Thyroid gland (tissue), 4 donors: Measurements from ENCODE around the gene SCAPER. TPM values are rescaled to one million over a fixed set of nuclear protein-coding genes. Genes with fewer than 3 reads are reported as not detected.

ENCODE experiments used
- DNase-seq, 2 donors: peaks; one replicate each; pipeline ENCODE4 v3.0.0-alpha.2; 2019
- H3K27ac ChIP-seq, 3 donors: fragments of 200-600 bp; sonication (generic); 1 replicate in 2 of 3; 2 replicates in 1 of 3; pipeline ENCODE4 v1.5.1; 2016 to 2019; ENCODE audit warnings: mild to moderate bottlenecking in 1 of 3, moderate library complexity in 1 of 3
- H3K27me3 ChIP-seq: fragments of 200-600 bp; sonication (generic); one replicate; pipeline ENCODE4 v1.5.1; 2019
- H3K36me3 ChIP-seq, 2 donors: fragments of 200-600 bp; sonication (generic); one replicate each; pipeline ENCODE4 v1.5.1; 2016 to 2019
- H3K4me1 ChIP-seq, 2 donors: fragments of 200-600 bp; sonication (generic); one replicate each; pipeline ENCODE4 v1.5.1; 2017 to 2019
- H3K4me3 ChIP-seq, 3 donors: fragments of 200-600 bp; sonication (generic); replicated peaks in 1 of 3; 1 replicate in 2 of 3; 2 replicates in 1 of 3; pipeline ENCODE4 v1.5.1; 2016; ENCODE audit warnings: mild to moderate bottlenecking in 1 of 3
- H3K9me3 ChIP-seq: fragments of 200-600 bp; sonication (generic); one replicate; pipeline ENCODE4 v1.5.1; 2017
- CTCF ChIP-seq, 6 experiments: fragments of 200-600 bp in 3 of 6; fragments of 450-650 bp in 3 of 6; sonication (generic) in 3 of 6; IDR thresholded peaks; one replicate each; pipeline ENCODE4 v1.5.1; 2016 to 2019; ENCODE audit warnings: antibody characterized with exemption in 6 of 6, mild to moderate bottlenecking in 2 of 6, inconsistent platforms in 1 of 6, moderate library complexity in 1 of 6
- POLR2A ChIP-seq, 2 donors: fragments of 450-650 bp; IDR thresholded peaks; one replicate each; pipeline ENCODE4 v1.6.1; 2017; ENCODE audit warnings: antibody characterized with exemption in 2 of 2, mild to moderate bottlenecking in 2 of 2, moderate library complexity in 1 of 2
- WGBS, 2 donors: methylation state at CpG; one replicate each; pipeline ENCODE4 v1.1.5; 2017; 5-methylcytosine and 5-hydroxymethylcytosine counted together
- intact Hi-C: fragments of 100-400 bp; cut with DNase I; formaldehyde crosslinking; loops from one replicate; pipeline ENCODE4 v1.15.1; 2023
- total RNA-seq, 4 donors: library from RNA; depleted of rRNA; stranded (reverse); fragments of >200 nt; gene quantifications; one replicate each; pipeline ENCODE4 v1.2.3, GENCODE V29; 2016

SCAPER gene
- total RNA-seq, 4 donors from 2014 or later = 45.2 to 90.8 (median 63.6) TPM

GRCh38 chr15:76483752-76484151 lies 421.4 kb downstream of the SCAPER start:
- 97 to 99% methylated on average over 2 of the region's 2 CpGs for WGBS, 2 donors
- Histone ChIP-seq H3K9me3 (no peaks in the 10 kb centered on the region), H3K4me1 (no peaks in the 10 kb centered on the region), H3K36me3 (no peaks in the 10 kb centered on the region), H3K27ac (no peak overlapping the region), H3K4me3 (no peak overlapping the region), H3K27me3 (no peaks in the 10 kb centered on the region)
- intact Hi-C loops = no loop called here
- TF ChIP-seq CTCF (IDR thresholded peaks at IDR 0.05) (no peak), POLR2A (IDR thresholded peaks at IDR 0.05) (no peak)
- no peak for DNase-seq

GRCh38 chr15:76483018-76483417 lies 422.1 kb downstream of the SCAPER start:
- no peak overlapping the region for H3K27ac ChIP-seq
- TF ChIP-seq CTCF (IDR thresholded peaks at IDR 0.05) (no peak), POLR2A (IDR thresholded peaks at IDR 0.05) (no peak)
- no peak for DNase-seq
- intact Hi-C loops = no loop called here
- H3K4me1 ChIP-seq = no peaks in the 10 kb centered on the region
- H3K36me3 ChIP-seq = no peaks in the 10 kb centered on the region
- H3K9me3 ChIP-seq = no peaks in the 10 kb centered on the region
- WGBS, 2 donors = 92 to 96% methylated on average over 1 of the region's 1 CpG
- no peak overlapping the region for H3K4me3 ChIP-seq
- H3K27me3 ChIP-seq = no peaks in the 10 kb centered on the region

GRCh38 chr15:76480267-76480666 lies 424.9 kb downstream of the SCAPER start:
- no peak overlapping the region for H3K4me3 ChIP-seq
- 90 to 96% methylated on average over 3 of the region's 3 CpGs for WGBS, 2 donors
- no peaks in the 10 kb centered on the region for H3K4me1 ChIP-seq
- no peaks in the 10 kb centered on the region for H3K9me3 ChIP-seq
- H3K27ac ChIP-seq = no peak overlapping the region
- intact Hi-C loops = no loop called here
- H3K27me3 ChIP-seq = no peaks in the 10 kb centered on the region
- TF ChIP-seq POLR2A (IDR thresholded peaks at IDR 0.05) = no peak
- TF ChIP-seq CTCF (IDR thresholded peaks at IDR 0.05) = no peak
- H3K36me3 ChIP-seq = no peaks in the 10 kb centered on the region
- DNase-seq = no peak

- no peaks in the 10 kb centered on the region for H3K9me3 ChIP-seq
- no peak for DNase-seq
- H3K36me3 ChIP-seq = no peaks in the 10 kb centered on the region
- no peak overlapping the region for H3K4me3 ChIP-seq
- intact Hi-C loops = no loop called here
- H3K27ac ChIP-seq = no peak overlapping the region
- H3K27me3 ChIP-seq = no peaks in the 10 kb centered on the region
- no peak for TF ChIP-seq POLR2A (IDR thresholded peaks at IDR 0.05)
- TF ChIP-seq CTCF (IDR thresholded peaks at IDR 0.05) = no peak
- no peaks in the 10 kb centered on the region for H3K4me1 ChIP-seq
Observed at GRCh38 chr15:76470691-76471090, 434.4 kb downstream of the SCAPER start.

- no peak for TF ChIP-seq POLR2A (IDR thresholded peaks at IDR 0.05)
- TF ChIP-seq CTCF (IDR thresholded peaks at IDR 0.05) = no peak
- H3K4me3 ChIP-seq = no peak overlapping the region
- WGBS, 2 donors = 98% methylated on average over 2 of the region's 2 CpGs
- H3K27me3 ChIP-seq = no peaks in the 10 kb centered on the region
- DNase-seq = no peak
- no peaks in the 10 kb centered on the region for H3K9me3 ChIP-seq
- H3K4me1 ChIP-seq = no peaks in the 10 kb centered on the region
- no peak overlapping the region for H3K27ac ChIP-seq
- no peaks in the 10 kb centered on the region for H3K36me3 ChIP-seq
- intact Hi-C loops = no loop called here
Observed at GRCh38 chr15:76468722-76469121, 436.4 kb downstream of the SCAPER start.
